ENCODE data around the gene LRRC38. TPM values are rescaled to one million over a fixed set of nuclear protein-coding genes. Genes with fewer than 3 reads are reported as not detected.

LRRC38 gene
- total RNA-seq, 1 donor from 2014 or later: not detected

DNA sequence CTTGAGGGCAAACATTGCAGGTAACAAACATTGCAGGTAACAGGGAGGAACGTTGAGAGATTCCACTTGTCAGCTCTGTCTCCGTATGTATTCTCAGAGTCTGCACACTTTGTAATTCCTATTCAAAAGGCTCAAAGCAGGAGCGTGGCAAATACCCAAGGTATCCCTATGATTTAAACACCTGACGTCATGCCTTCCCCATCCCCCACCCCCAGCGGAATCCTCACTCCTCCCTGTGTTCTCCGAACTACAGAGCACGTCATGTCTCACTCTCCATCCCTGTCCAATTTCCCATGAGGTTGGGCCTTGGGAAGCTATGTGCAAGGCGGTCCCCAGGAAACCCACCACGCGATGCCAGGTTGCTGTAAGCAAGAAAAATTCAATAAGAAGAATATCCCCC is 2.8 kb upstream of the LRRC38 start:
- Mint-ChIP-seq H3K27me3 (ENCODE audit: low read depth, unreplicated experiment) (peaks cover 80% of the 10 kb centered on the region), H3K4me1 (ENCODE audit: low read depth, unreplicated experiment) (no peaks in the 10 kb centered on the region), H3K9me3 (ENCODE audit: unreplicated experiment) (peaks cover 6% of the 10 kb centered on the region), H3K36me3 (ENCODE audit: low read depth, unreplicated experiment) (no peaks in the 10 kb centered on the region), H3K4me3 (ENCODE audit: unreplicated experiment) (no peak overlapping the region), H3K27ac (ENCODE audit: unreplicated experiment) (no peak overlapping the region)
- no peak for DNase-seq (ENCODE audit: low read depth)
- no peak for FAIRE-seq
- Histone ChIP-seq H3K79me2 (ENCODE audit: insufficient read depth, low read length) (no peaks in the 10 kb centered on the region), H3K4me3 (ENCODE audit: insufficient read depth, low read depth, low read length) (no peak overlapping the region), H3K36me3 (ENCODE audit: insufficient read depth, low read length) (no peaks in the 10 kb centered on the region), H3K27me3 (ENCODE audit: insufficient read depth, low read length) (peaks cover 4% of the 10 kb centered on the region), H2AFZ (ENCODE audit: low read depth, low read length) (no peak overlapping the region), H3K9ac (ENCODE audit: low read length) (no peak overlapping the region), H3K4me1 (ENCODE audit: insufficient read depth, low read length) (no peaks in the 10 kb centered on the region), H3K27ac (ENCODE audit: low read depth, low read length) (no peak overlapping the region), H3K4me2 (ENCODE audit: low read length) (no peak overlapping the region), H3K9me3 (ENCODE audit: insufficient read depth, low read depth, low read length) (no peaks in the 10 kb centered on the region), H4K20me1 (ENCODE audit: insufficient read depth, low read length) (no peaks in the 10 kb centered on the region)
- TF ChIP-seq, protein P1, sequence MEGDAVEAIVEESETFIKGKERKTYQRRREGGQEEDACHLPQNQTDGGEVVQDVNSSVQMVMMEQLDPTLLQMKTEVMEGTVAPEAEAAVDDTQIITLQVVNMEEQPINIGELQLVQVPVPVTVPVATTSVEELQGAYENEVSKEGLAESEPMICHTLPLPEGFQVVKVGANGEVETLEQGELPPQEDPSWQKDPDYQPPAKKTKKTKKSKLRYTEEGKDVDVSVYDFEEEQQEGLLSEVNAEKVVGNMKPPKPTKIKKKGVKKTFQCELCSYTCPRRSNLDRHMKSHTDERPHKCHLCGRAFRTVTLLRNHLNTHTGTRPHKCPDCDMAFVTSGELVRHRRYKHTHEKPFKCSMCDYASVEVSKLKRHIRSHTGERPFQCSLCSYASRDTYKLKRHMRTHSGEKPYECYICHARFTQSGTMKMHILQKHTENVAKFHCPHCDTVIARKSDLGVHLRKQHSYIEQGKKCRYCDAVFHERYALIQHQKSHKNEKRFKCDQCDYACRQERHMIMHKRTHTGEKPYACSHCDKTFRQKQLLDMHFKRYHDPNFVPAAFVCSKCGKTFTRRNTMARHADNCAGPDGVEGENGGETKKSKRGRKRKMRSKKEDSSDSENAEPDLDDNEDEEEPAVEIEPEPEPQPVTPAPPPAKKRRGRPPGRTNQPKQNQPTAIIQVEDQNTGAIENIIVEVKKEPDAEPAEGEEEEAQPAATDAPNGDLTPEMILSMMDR (IDR thresholded peaks at IDR 0.05; ENCODE audit: insufficient read depth, low read depth, low read length): no peak
- TF ChIP-seq EZH2 (IDR thresholded peaks at IDR 0.05; ENCODE audit: insufficient read depth, low read length): no peak

GRCh38 chr1:13514821-13515220 is 1.0 kb upstream of the LRRC38 start:
- H3K4me1 Mint-ChIP-seq (ENCODE audit: low read depth, unreplicated experiment): no peaks in the 10 kb centered on the region
- Histone ChIP-seq H3K4me3 (ENCODE audit: insufficient read depth, low read depth, low read length) (no peak overlapping the region), H3K36me3 (ENCODE audit: insufficient read depth, low read length) (no peaks in the 10 kb centered on the region), H3K27ac (ENCODE audit: low read depth, low read length) (no peak overlapping the region), H2AFZ (ENCODE audit: low read depth, low read length) (no peak overlapping the region), H3K4me2 (ENCODE audit: low read length) (no peak overlapping the region), H3K9me3 (ENCODE audit: insufficient read depth, low read depth, low read length) (no peaks in the 10 kb centered on the region), H3K27me3 (ENCODE audit: insufficient read depth, low read length) (peaks cover 4% of the 10 kb centered on the region), H3K9ac (ENCODE audit: low read length) (no peak overlapping the region), H3K4me1 (ENCODE audit: insufficient read depth, low read length) (no peaks in the 10 kb centered on the region), H3K79me2 (ENCODE audit: insufficient read depth, low read length) (no peaks in the 10 kb centered on the region), H4K20me1 (ENCODE audit: insufficient read depth, low read length) (no peaks in the 10 kb centered on the region)
- H3K27ac Mint-ChIP-seq (ENCODE audit: unreplicated experiment): no peak overlapping the region
- no peak for DNase-seq (ENCODE audit: low read depth)
- peaks cover 2% of the 10 kb centered on the region for H3K36me3 Mint-ChIP-seq (ENCODE audit: low read depth, unreplicated experiment)
- TF ChIP-seq EZH2 (IDR thresholded peaks at IDR 0.05; ENCODE audit: insufficient read depth, low read length): no peak
- TF ChIP-seq, protein P1 (IDR thresholded peaks at IDR 0.05; ENCODE audit: insufficient read depth, low read depth, low read length): no peak
- H3K9me3 Mint-ChIP-seq (ENCODE audit: unreplicated experiment): peaks cover 6% of the 10 kb centered on the region
- H3K27me3 Mint-ChIP-seq (ENCODE audit: low read depth, unreplicated experiment): peaks cover 85% of the 10 kb centered on the region
- FAIRE-seq: no peak
- no peak overlapping the region for H3K4me3 Mint-ChIP-seq (ENCODE audit: unreplicated experiment)

GRCh38 chr1:13513063-13513894 is 524 bp downstream of the LRRC38 start:
- H3K4me3 ChIP-seq (ENCODE audit: insufficient read depth, low read depth, low read length): no peak overlapping the region
- no peak overlapping the region for H3K4me2 ChIP-seq (ENCODE audit: low read length)
- no peak overlapping the region for H3K27ac Mint-ChIP-seq (ENCODE audit: unreplicated experiment)
- H3K36me3 ChIP-seq (ENCODE audit: insufficient read depth, low read length): no peaks in the 10 kb centered on the region
- TF ChIP-seq, protein P1 (IDR thresholded peaks at IDR 0.05; ENCODE audit: insufficient read depth, low read depth, low read length): no peak
- no peak for TF ChIP-seq EZH2 (IDR thresholded peaks at IDR 0.05; ENCODE audit: insufficient read depth, low read length)
- H3K9me3 Mint-ChIP-seq (ENCODE audit: unreplicated experiment): peaks cover 3% of the 10 kb centered on the region
- no peaks in the 10 kb centered on the region for H4K20me1 ChIP-seq (ENCODE audit: insufficient read depth, low read length)
- H3K27me3 ChIP-seq (ENCODE audit: insufficient read depth, low read length): peaks cover 4% of the 10 kb centered on the region
- no peaks in the 10 kb centered on the region for H3K4me1 ChIP-seq (ENCODE audit: insufficient read depth, low read length)
- H3K4me1 Mint-ChIP-seq (ENCODE audit: low read depth, unreplicated experiment): no peaks in the 10 kb centered on the region
- peaks cover 87% of the 10 kb centered on the region for H3K27me3 Mint-ChIP-seq (ENCODE audit: low read depth, unreplicated experiment)
- no peaks in the 10 kb centered on the region for H3K79me2 ChIP-seq (ENCODE audit: insufficient read depth, low read length)
- no peak for FAIRE-seq
- H3K9ac ChIP-seq (ENCODE audit: low read length): no peak overlapping the region
- H3K9me3 ChIP-seq (ENCODE audit: insufficient read depth, low read depth, low read length): no peaks in the 10 kb centered on the region
- no peak overlapping the region for H3K4me3 Mint-ChIP-seq (ENCODE audit: unreplicated experiment)
- DNase-seq (ENCODE audit: low read depth): no peak
- no peak overlapping the region for H3K27ac ChIP-seq (ENCODE audit: low read depth, low read length)
- H2AFZ ChIP-seq (ENCODE audit: low read depth, low read length): no peak overlapping the region
- H3K36me3 Mint-ChIP-seq (ENCODE audit: low read depth, unreplicated experiment): peaks cover 2% of the 10 kb centered on the region
